ENCODE results near the gene DCST2.

DNA sequence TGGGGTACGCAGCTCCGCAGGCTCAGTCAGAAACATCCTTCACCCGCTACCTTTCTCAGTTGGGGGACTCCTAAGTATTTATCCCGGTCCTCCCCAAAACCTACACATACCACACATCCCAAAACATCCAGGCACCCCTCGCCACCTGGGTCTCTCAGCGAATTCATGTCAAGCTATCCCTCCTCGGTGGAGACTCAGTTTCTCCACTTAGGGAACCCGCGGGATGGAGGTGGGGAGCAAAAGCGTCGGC lies 32.2 kb downstream of the DCST2 start:
- TF ChIP-seq, protein P1, sequence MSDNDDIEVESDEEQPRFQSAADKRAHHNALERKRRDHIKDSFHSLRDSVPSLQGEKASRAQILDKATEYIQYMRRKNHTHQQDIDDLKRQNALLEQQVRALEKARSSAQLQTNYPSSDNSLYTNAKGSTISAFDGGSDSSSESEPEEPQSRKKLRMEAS (IDR thresholded peaks at IDR 0.05; ENCODE audit: insufficient read depth, insufficient read length), result no peak
- no peak for TF ChIP-seq POLR2AphosphoS5 (IDR thresholded peaks at IDR 0.05; ENCODE audit: insufficient read depth, low read depth, low read length)

Measured in endothelial cell of umbilical vein (primary cell).